GM23248 (cell line): ENCODE measurements around the gene LAMA3.

Experiments
- EZH2 ChIP-seq: fragments of 200-600 bp; sonication (generic); IDR thresholded peaks from 2 replicates; pipeline ENCODE4 v1.6.1; 2018; ENCODE audit warnings: antibody characterized with exemption, mild to moderate bottlenecking; ENCODE audit not compliant: insufficient read depth, poor library complexity, severe bottlenecking
- EZH2phosphoT487 ChIP-seq: fragments of 200-600 bp; sonication (generic); IDR thresholded peaks from 2 replicates; pipeline ENCODE4 v1.6.1; 2018; ENCODE audit warnings: antibody characterized with exemption, moderate library complexity, mild to moderate bottlenecking, low read depth; ENCODE audit not compliant: insufficient read depth

GRCh38 chr18:23763343-23763742 is 74.1 kb downstream of the LAMA3 start:
- TF ChIP-seq EZH2 (no peak), EZH2phosphoT487 (no peak)
